Sigmoid colon (tissue), 4 donors: Measurements from ENCODE around the gene TIMM13.

Experiments
- EP300 ChIP-seq, 4 donors: sonication (generic); formaldehyde crosslinking; IDR thresholded peaks; one replicate each; pipeline ENCODE4 v1.6.1; 2017; ENCODE audit warnings: antibody characterized with exemption in 4 of 4
- POLR2AphosphoS5 ChIP-seq, 4 donors: sonication (generic); formaldehyde crosslinking; IDR thresholded peaks; one replicate each; pipeline ENCODE4 v1.6.1; 2017; ENCODE audit warnings: antibody characterized with exemption in 4 of 4
- TF ChIP-seq, protein P1 (sequence below), 4 experiments: fragments of 450-650 bp in 3 of 4; fragments of 200-600 bp in 1 of 4; IDR thresholded peaks; one replicate each; pipeline ENCODE4 v1.5.1; 2016 to 2019; ENCODE audit warnings: antibody characterized with exemption in 4 of 4, mild to moderate bottlenecking in 3 of 4, moderate library complexity in 2 of 4

DNA sequence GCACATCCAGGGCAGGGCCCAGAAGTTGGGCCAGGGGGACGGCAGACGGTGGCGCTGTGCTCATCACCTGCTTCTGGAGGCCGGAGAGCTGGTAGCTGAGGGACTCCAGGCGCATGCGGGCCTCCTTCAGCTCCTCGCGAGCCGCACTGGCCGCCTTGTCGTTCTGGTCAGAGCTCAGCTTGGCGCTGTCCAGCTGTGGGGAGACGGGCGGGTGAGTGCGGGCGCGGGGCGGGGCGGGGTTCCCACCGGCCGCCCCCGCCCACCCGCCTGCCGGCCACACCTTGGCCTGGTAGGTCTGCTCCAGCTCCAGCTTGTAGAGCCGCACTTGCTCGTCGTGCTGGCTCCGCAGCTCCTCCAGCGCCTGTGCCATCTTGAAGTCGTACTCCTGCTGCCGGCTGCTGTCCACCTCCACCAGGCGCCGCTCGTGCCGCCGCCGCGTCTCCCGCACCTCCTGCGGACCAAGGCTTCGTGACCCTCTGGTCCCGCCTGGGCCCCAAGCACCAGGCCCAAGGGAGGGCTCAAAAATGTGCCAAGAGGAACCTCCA lies 7.4 kb upstream of the TIMM13 start:
- TF ChIP-seq, protein P1, sequence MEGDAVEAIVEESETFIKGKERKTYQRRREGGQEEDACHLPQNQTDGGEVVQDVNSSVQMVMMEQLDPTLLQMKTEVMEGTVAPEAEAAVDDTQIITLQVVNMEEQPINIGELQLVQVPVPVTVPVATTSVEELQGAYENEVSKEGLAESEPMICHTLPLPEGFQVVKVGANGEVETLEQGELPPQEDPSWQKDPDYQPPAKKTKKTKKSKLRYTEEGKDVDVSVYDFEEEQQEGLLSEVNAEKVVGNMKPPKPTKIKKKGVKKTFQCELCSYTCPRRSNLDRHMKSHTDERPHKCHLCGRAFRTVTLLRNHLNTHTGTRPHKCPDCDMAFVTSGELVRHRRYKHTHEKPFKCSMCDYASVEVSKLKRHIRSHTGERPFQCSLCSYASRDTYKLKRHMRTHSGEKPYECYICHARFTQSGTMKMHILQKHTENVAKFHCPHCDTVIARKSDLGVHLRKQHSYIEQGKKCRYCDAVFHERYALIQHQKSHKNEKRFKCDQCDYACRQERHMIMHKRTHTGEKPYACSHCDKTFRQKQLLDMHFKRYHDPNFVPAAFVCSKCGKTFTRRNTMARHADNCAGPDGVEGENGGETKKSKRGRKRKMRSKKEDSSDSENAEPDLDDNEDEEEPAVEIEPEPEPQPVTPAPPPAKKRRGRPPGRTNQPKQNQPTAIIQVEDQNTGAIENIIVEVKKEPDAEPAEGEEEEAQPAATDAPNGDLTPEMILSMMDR (IDR thresholded peaks at IDR 0.05), result no peak
- TF ChIP-seq POLR2AphosphoS5 (IDR thresholded peaks at IDR 0.05) (no peak), EP300 (IDR thresholded peaks at IDR 0.05) (no peak)
